ENCODE results near the gene TCF19.

- no peak for TF ChIP-seq ZNF70 (CRISPR knock-in tag; IDR thresholded peaks at IDR 0.05)
- TF ChIP-seq, protein P1, sequence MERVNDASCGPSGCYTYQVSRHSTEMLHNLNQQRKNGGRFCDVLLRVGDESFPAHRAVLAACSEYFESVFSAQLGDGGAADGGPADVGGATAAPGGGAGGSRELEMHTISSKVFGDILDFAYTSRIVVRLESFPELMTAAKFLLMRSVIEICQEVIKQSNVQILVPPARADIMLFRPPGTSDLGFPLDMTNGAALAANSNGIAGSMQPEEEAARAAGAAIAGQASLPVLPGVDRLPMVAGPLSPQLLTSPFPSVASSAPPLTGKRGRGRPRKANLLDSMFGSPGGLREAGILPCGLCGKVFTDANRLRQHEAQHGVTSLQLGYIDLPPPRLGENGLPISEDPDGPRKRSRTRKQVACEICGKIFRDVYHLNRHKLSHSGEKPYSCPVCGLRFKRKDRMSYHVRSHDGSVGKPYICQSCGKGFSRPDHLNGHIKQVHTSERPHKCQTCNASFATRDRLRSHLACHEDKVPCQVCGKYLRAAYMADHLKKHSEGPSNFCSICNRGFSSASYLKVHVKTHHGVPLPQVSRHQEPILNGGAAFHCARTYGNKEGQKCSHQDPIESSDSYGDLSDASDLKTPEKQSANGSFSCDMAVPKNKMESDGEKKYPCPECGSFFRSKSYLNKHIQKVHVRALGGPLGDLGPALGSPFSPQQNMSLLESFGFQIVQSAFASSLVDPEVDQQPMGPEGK (CRISPR knock-in tag; IDR thresholded peaks at IDR 0.05; ENCODE audit: borderline replicate concordance) = no peak
- TF ChIP-seq ZFP3 (CRISPR knock-in tag; IDR thresholded peaks at IDR 0.05) = no peak
- no peak for TF ChIP-seq ARNTL (CRISPR knock-in tag; IDR thresholded peaks at IDR 0.05; ENCODE audit: borderline replicate concordance, low read depth)
Observed at GRCh38 chr6:31110825-31111582, 47.4 kb upstream of the TCF19 start.

Data from SK-N-SH treated with all-trans-retinoic acid at 6 μM for 48 hours (cell line).